IPS DF 6.9 (cell line): ENCODE results near the gene PHEX.

ENCODE experiments used
- DNase-seq: peaks from one replicate; pipeline ENCODE4 v3.0.0-alpha.2; 2013; ENCODE audit warnings: low read depth, low spot score
- H3K27ac ChIP-seq: one replicate; pipeline ENCODE4 v1.5.1; 2013; ENCODE audit warnings: low read length, control low read depth
- H3K27me3 ChIP-seq: 2 replicates; pipeline ENCODE4 v1.6.1; 2013; ENCODE audit warnings: mild to moderate bottlenecking, low read length; ENCODE audit not compliant: control insufficient read depth, insufficient read depth
- H3K36me3 ChIP-seq: 2 replicates; pipeline ENCODE4 v1.6.1; 2013; ENCODE audit warnings: low read length; ENCODE audit not compliant: control insufficient read depth, insufficient read depth
- H3K4me1 ChIP-seq: 2 replicates; pipeline ENCODE4 v1.6.1; 2013; ENCODE audit warnings: low read length; ENCODE audit not compliant: control insufficient read depth, insufficient read depth
- H3K4me3 ChIP-seq: 2 replicates; pipeline ENCODE4 v1.5.1; 2013; ENCODE audit warnings: mild to moderate bottlenecking, low read length
- H3K9me3 ChIP-seq: 2 replicates; pipeline ENCODE4 v1.6.1; 2013; ENCODE audit warnings: low read length, inconsistent platforms; ENCODE audit not compliant: control insufficient read depth, insufficient read depth
- WGBS: extraction: QIAGEN DNeasy Blood & Tissue Kit; methylation state at CpG from one replicate; pipeline ENCODE4 v1.1.7; 2013; ENCODE audit warnings: mixed read lengths, missing lambda C conversion rate; ENCODE audit not compliant: insufficient read length, insufficient coverage; 5-methylcytosine and 5-hydroxymethylcytosine counted together

The PHEX gene

GRCh38 chrX:22136711-22137110 is 104.6 kb downstream of the PHEX start:
- Histone ChIP-seq H3K4me1 (0 out of 2 replicates have a peak, but pooled peaks cover 1% of the 10 kb centered on the region), H3K27me3 (no peaks in the 10 kb centered on the region), H3K36me3 (no peaks in the 10 kb centered on the region), H3K27ac (no peak overlapping the region), H3K4me3 (no peak overlapping the region), H3K9me3 (no peaks in the 10 kb centered on the region)
- WGBS: no CpG with 5 or more reads among the region's 5 CpGs
- no peak for DNase-seq

GRCh38 chrX:22139822-22140221 is 107.7 kb downstream of the PHEX start:
- WGBS: no CpG with 5 or more reads among the region's 1 CpG
- Histone ChIP-seq H3K27ac (no peak overlapping the region), H3K27me3 (no peaks in the 10 kb centered on the region), H3K36me3 (no peaks in the 10 kb centered on the region), H3K4me1 (0 out of 2 replicates have a peak, but pooled peaks cover 1% of the 10 kb centered on the region), H3K9me3 (no peaks in the 10 kb centered on the region), H3K4me3 (no peak overlapping the region)
- DNase-seq: no peak

DNA sequence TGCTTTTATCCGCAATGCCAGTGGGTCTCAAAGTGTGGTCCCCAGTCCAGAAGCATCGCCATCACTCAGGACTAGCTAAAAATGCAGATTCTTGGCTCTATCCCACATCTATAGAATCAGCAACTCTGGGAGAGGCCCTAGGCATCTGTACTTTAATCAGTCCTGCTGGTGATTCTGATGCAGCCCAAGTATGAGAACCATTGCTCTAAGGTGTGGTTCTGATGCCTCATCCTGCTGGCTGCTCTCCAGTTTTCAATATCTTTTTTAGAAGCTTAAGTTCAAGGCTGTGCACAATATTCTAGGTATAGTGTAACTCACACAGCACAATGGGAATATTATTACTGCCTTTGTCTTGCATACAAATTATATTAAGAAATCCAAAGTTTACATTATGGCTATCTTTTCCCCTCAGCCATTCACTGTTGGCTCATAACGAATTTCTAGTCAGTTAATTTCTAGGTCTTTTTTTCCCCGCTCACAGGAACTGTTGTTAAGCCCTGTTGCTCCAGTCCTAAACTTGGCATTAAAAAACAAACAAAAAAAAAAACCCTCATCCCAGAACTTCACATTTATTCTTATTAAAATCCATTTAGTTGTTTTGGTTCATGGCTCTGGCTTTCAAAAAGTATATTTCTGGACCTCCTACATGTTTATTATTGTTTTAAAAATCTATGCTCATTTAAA is 109.1 kb downstream of the PHEX start:
- no peak for DNase-seq
- Histone ChIP-seq H3K36me3 (no peaks in the 10 kb centered on the region), H3K27me3 (no peaks in the 10 kb centered on the region), H3K4me1 (0 out of 2 replicates have a peak, but pooled peaks cover 1% of the 10 kb centered on the region), H3K27ac (no peak overlapping the region), H3K4me3 (no peak overlapping the region), H3K9me3 (no peaks in the 10 kb centered on the region)
- WGBS: no CpG with 5 or more reads among the region's 4 CpGs

DNA sequence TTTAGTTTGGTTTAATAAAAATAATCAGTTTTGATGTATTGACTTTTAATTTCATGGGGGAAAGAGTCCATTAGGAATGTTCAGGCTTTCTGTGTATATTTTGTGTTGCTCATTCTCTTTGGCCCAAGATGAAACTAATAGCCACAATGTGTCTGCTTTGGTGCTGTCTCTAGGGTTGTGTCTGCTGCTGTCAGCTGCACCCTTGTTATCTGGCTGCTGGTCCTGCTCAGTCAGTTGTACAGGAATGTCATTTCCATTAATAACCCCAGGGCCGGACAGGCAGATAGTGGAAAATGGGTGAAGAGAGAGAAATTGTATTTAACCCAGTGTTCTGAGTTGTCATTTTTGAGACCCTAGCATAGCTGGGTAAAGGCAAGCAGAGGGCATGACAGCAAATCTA is 115.1 kb downstream of the PHEX start:
- Histone ChIP-seq H3K4me3 (no peak overlapping the region), H3K27ac (no peak overlapping the region), H3K4me1 (no peaks in the 10 kb centered on the region), H3K27me3 (no peaks in the 10 kb centered on the region), H3K9me3 (no peaks in the 10 kb centered on the region), H3K36me3 (no peaks in the 10 kb centered on the region)
- DNase-seq: no peak
- WGBS: no CpG with 5 or more reads among the region's 1 CpG

DNA sequence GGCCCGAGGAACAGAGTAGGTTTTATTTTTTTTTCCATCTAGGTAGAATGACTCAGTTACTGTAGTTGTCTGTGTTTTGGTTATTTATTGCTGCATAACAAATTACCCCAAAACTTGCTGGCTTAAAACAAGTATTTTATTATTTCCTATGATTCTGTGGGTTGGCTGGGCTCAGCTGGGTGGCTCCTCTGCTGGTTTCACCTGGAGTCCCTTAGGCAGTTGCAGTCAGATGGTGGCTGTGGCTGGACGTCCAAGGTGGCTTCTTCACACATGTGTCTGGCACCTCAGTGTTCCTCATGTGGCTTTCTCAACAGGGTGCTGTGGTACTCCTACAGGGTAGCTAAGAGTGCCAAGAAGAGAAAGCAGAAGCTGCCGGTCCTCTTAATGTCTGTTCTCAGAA is 115.8 kb downstream of the PHEX start:
- H3K27ac ChIP-seq: no peak overlapping the region
- H3K9me3 ChIP-seq: no peaks in the 10 kb centered on the region
- no peaks in the 10 kb centered on the region for H3K36me3 ChIP-seq
- DNase-seq: no peak
- no CpG with 5 or more reads among the region's 3 CpGs for WGBS
- H3K4me3 ChIP-seq: no peak overlapping the region
- H3K4me1 ChIP-seq: no peaks in the 10 kb centered on the region
- H3K27me3 ChIP-seq: no peaks in the 10 kb centered on the region

- no peak for DNase-seq
- Histone ChIP-seq H3K27me3 (no peaks in the 10 kb centered on the region), H3K36me3 (no peaks in the 10 kb centered on the region), H3K9me3 (no peaks in the 10 kb centered on the region), H3K4me3 (no peak overlapping the region), H3K27ac (no peak overlapping the region), H3K4me1 (no peaks in the 10 kb centered on the region)
- no CpG with 5 or more reads among the region's 2 CpGs for WGBS
Measured at GRCh38 chrX:22148565-22148964, 116.4 kb downstream of the PHEX start.

- Histone ChIP-seq H3K27ac (no peak overlapping the region), H3K36me3 (no peaks in the 10 kb centered on the region), H3K27me3 (no peaks in the 10 kb centered on the region), H3K4me1 (no peaks in the 10 kb centered on the region), H3K9me3 (no peaks in the 10 kb centered on the region), H3K4me3 (no peak overlapping the region)
- DNase-seq: no peak
- no CpG with 5 or more reads among the region's 3 CpGs for WGBS
Measured at GRCh38 chrX:22150371-22150770, 118.2 kb downstream of the PHEX start.

DNA sequence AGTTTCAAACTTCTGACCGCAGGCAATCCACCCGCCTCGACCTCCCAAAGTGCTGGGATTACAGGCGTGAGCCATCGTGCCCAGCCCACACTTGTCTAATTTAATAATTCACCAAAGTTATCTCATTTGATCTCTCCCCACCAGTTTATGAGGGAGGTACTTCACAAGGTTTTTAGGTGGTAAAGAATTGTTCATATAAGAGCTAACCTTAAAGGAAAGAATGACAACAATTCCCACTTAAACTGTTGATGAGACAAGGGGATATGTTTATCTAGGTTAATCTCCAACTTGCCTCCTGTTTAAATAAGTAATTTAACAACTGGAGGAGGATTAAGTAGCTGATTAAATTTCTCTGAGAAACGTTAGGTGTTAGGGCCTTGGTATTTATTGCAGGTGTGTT is 123.0 kb downstream of the PHEX start:
- no peak for DNase-seq
- Histone ChIP-seq H3K9me3 (no peaks in the 10 kb centered on the region), H3K27ac (no peak overlapping the region), H3K4me3 (no peak overlapping the region), H3K4me1 (no peaks in the 10 kb centered on the region), H3K27me3 (no peaks in the 10 kb centered on the region), H3K36me3 (no peaks in the 10 kb centered on the region)
- WGBS: no CpG with 5 or more reads among the region's 6 CpGs

GRCh38 chrX:22159071-22159470 is 126.9 kb downstream of the PHEX start:
- Histone ChIP-seq H3K27ac (no peak overlapping the region), H3K4me3 (no peak overlapping the region), H3K9me3 (no peaks in the 10 kb centered on the region), H3K27me3 (no peaks in the 10 kb centered on the region), H3K36me3 (no peaks in the 10 kb centered on the region), H3K4me1 (no peaks in the 10 kb centered on the region)
- WGBS: no CpG with 5 or more reads among the region's 5 CpGs
- no peak for DNase-seq

- Histone ChIP-seq H3K9me3 (no peaks in the 10 kb centered on the region), H3K36me3 (no peaks in the 10 kb centered on the region), H3K4me1 (no peaks in the 10 kb centered on the region), H3K4me3 (no peak overlapping the region), H3K27me3 (no peaks in the 10 kb centered on the region), H3K27ac (no peak overlapping the region)
- no peak for DNase-seq
- no CpG with 5 or more reads among the region's 3 CpGs for whole genome bisulfite sequencing
Measured at GRCh38 chrX:22163326-22163725, 131.2 kb downstream of the PHEX start.

- Histone ChIP-seq H3K27me3 (no peaks in the 10 kb centered on the region), H3K27ac (no peak overlapping the region), H3K4me3 (no peak overlapping the region), H3K4me1 (no peaks in the 10 kb centered on the region), H3K9me3 (no peaks in the 10 kb centered on the region), H3K36me3 (no peaks in the 10 kb centered on the region)
- WGBS: no CpG with 5 or more reads among the region's 3 CpGs
- no peak for DNase-seq
Measured at GRCh38 chrX:22164770-22165388, 132.8 kb downstream of the PHEX start.
